ENCODE data around the gene PTPRM.

GRCh38 chr18:8030201-8030600, 463.1 kb downstream of the PTPRM start:
- TF ChIP-seq ELK4 (IDR thresholded peaks at IDR 0.05; ENCODE audit: borderline replicate concordance, low read depth, low read length) (no peak), CTCF (tag by site-specific recombination; IDR thresholded peaks at IDR 0.05) (no peak), ZSCAN23 (tag by site-specific recombination; IDR thresholded peaks at IDR 0.05) (no peak), REST (tag by site-specific recombination; IDR thresholded peaks at IDR 0.05) (no peak), ZNF280C (tag by site-specific recombination; IDR thresholded peaks at IDR 0.05) (no peak), ZNF184 (tag by site-specific recombination; IDR thresholded peaks at IDR 0.05) (no peak), PRDM6 (tag by site-specific recombination; IDR thresholded peaks at IDR 0.05) (no peak), KLF16 (tag by site-specific recombination; IDR thresholded peaks at IDR 0.05) (no peak), ZNF292 (tag by site-specific recombination; IDR thresholded peaks at IDR 0.05; ENCODE audit: borderline replicate concordance, low read depth) (no peak), ZSCAN16 (tag by site-specific recombination; IDR thresholded peaks at IDR 0.05) (no peak), ZBTB49 (tag by site-specific recombination; IDR thresholded peaks at IDR 0.05; ENCODE audit: low read depth) (no peak), ZNF266 (tag by site-specific recombination; IDR thresholded peaks at IDR 0.05; ENCODE audit: low read depth) (no peak), ZNF830 (tag by site-specific recombination; IDR thresholded peaks at IDR 0.05; ENCODE audit: low read depth) (no peak)

Data from HEK293 (cell line).